WTC11 (cell line): ENCODE data around the gene AXIN2. TPM values are rescaled to one million over a fixed set of nuclear protein-coding genes. Genes with fewer than 3 reads are reported as not detected.

Experiments used
- ATAC-seq: fragments of 200-7000 bp; cut with Tn5 transposase; 2 replicates; pipeline ENCODE4 v1.10.0; 2021; ENCODE audit warnings: mild to moderate bottlenecking, moderate library complexity
- CTCF ChIA-PET: fragments of 300-600 bp; sonication (Branson Sonifier 250); formaldehyde crosslinking; loops from one replicate; lab custom pipeline; 2021; ENCODE audit warnings: antibody characterized with exemption; lab: Charles Lee
- POLR2A ChIA-PET: fragments of 350-600 bp; sonication (Branson Sonifier 250); formaldehyde crosslinking; loops from one replicate; lab custom pipeline; 2021; ENCODE audit warnings: antibody characterized with exemption; lab: Charles Lee
- DNase-seq: peaks from one replicate; pipeline ENCODE4 v3.0.0; 2021; ENCODE audit warnings: low spot score
- H3K27ac Mint-ChIP-seq: 2 replicates; pipeline ENCODE4 v1.8.0; 2021; ENCODE audit warnings: mixed read lengths
- H3K27me3 Mint-ChIP-seq: 2 replicates; pipeline ENCODE4 v1.8.0; 2021; ENCODE audit warnings: low read depth, mild to moderate bottlenecking, moderate library complexity, mixed read lengths
- H3K36me3 Mint-ChIP-seq: 2 replicates; pipeline ENCODE4 v1.8.0; 2021; ENCODE audit warnings: mixed read lengths
- H3K4me1 Mint-ChIP-seq: 2 replicates; pipeline ENCODE4 v1.8.0; 2022; ENCODE audit warnings: mixed read lengths
- H3K4me3 Mint-ChIP-seq: 2 replicates; pipeline ENCODE4 v1.8.0; 2021; ENCODE audit warnings: mild to moderate bottlenecking, moderate library complexity, mixed read lengths
- H3K9me3 Mint-ChIP-seq: 2 replicates; pipeline ENCODE4 v1.8.0; 2021; ENCODE audit warnings: mixed read lengths
- CREB1 ChIP-seq: sonication (generic); formaldehyde crosslinking; IDR thresholded peaks from 2 replicates; pipeline ENCODE4 v1.8.0; 2023; ENCODE audit warnings: mild to moderate bottlenecking, missing genetic modification reagents
- ESRRA ChIP-seq: sonication (generic); formaldehyde crosslinking; IDR thresholded peaks from 2 replicates; pipeline ENCODE4 v1.8.1; 2022; ENCODE audit warnings: mild to moderate bottlenecking, missing genetic modification reagents, borderline replicate concordance
- FOXJ3 ChIP-seq: sonication (generic); formaldehyde crosslinking; IDR thresholded peaks from 2 replicates; pipeline ENCODE4 v1.9.0; 2021; ENCODE audit warnings: missing genetic modification reagents, mild to moderate bottlenecking, borderline replicate concordance
- GABPB1 ChIP-seq: sonication (generic); formaldehyde crosslinking; IDR thresholded peaks from 2 replicates; pipeline ENCODE4 v1.8.1; 2023; ENCODE audit warnings: mild to moderate bottlenecking, missing genetic modification reagents
- GRHL2 ChIP-seq: fragments of 250-450 bp; sonication (Bioruptor Pico); IDR thresholded peaks from 2 replicates; pipeline ENCODE4 v1.8.0; 2022; ENCODE audit warnings: mild to moderate bottlenecking, moderate library complexity; ENCODE audit not compliant: insufficient replicate concordance, severe bottlenecking
- NFATC4 ChIP-seq: fragments of 250-450 bp; sonication (Bioruptor Pico); IDR thresholded peaks from 2 replicates; pipeline ENCODE4 v1.9.0; 2021; ENCODE audit warnings: mild to moderate bottlenecking
- NR1H2 ChIP-seq: sonication (generic); formaldehyde crosslinking; IDR thresholded peaks from 2 replicates; pipeline ENCODE4 v1.9.0; 2021; ENCODE audit warnings: mild to moderate bottlenecking, moderate library complexity, missing genetic modification reagents
- PRDM15 ChIP-seq: sonication (generic); formaldehyde crosslinking; IDR thresholded peaks from 2 replicates; pipeline ENCODE4 v1.8.0; 2022; ENCODE audit warnings: missing genetic modification reagents
- RORB ChIP-seq: fragments of 250-450 bp; sonication (Bioruptor Pico); IDR thresholded peaks from 2 replicates; pipeline ENCODE4 v1.9.0; 2021; ENCODE audit warnings: mild to moderate bottlenecking
- SMAD3 ChIP-seq: sonication (generic); formaldehyde crosslinking; IDR thresholded peaks from 2 replicates; pipeline ENCODE4 v1.8.0; 2022; ENCODE audit warnings: missing genetic modification reagents, mild to moderate bottlenecking, borderline replicate concordance
- SMAD4 ChIP-seq: sonication (generic); formaldehyde crosslinking; IDR thresholded peaks from 2 replicates; pipeline ENCODE4 v1.8.0; 2022; ENCODE audit warnings: mild to moderate bottlenecking, missing genetic modification reagents
- SOX15 ChIP-seq: fragments of 250-450 bp; sonication (Bioruptor Pico); IDR thresholded peaks from 2 replicates; pipeline ENCODE4 v1.9.0; 2021; ENCODE audit warnings: mild to moderate bottlenecking
- TEAD4 ChIP-seq: sonication (generic); formaldehyde crosslinking; IDR thresholded peaks from 2 replicates; pipeline ENCODE4 v1.8.0; 2022; ENCODE audit warnings: mild to moderate bottlenecking, missing genetic modification reagents
- ZNF263 ChIP-seq: sonication (generic); formaldehyde crosslinking; IDR thresholded peaks from 2 replicates; pipeline ENCODE4 v1.8.1; 2022; ENCODE audit warnings: low read depth, mild to moderate bottlenecking, moderate library complexity, missing genetic modification reagents
- ZNF423 ChIP-seq: fragments of 250-450 bp; sonication (Bioruptor Pico); IDR thresholded peaks from 2 replicates; pipeline ENCODE4 v2.1.2; 2022; ENCODE audit warnings: mild to moderate bottlenecking, moderate library complexity
- total RNA-seq: library from RNA; stranded (reverse); gene quantifications from 3 replicates; pipeline ENCODE4 v1.2.3, GENCODE V29; 2021
- TF ChIP-seq, protein P1 (sequence below): fragments of 250-450 bp; sonication (Bioruptor Pico); IDR thresholded peaks from 2 replicates; pipeline ENCODE4 v1.9.0; 2021; ENCODE audit warnings: mild to moderate bottlenecking
- TF ChIP-seq, protein P2 (sequence below): fragments of 250-450 bp; sonication (Bioruptor Pico); IDR thresholded peaks from 2 replicates; pipeline ENCODE4 v1.9.0; 2021; ENCODE audit warnings: mild to moderate bottlenecking
- TF ChIP-seq, protein P3 (sequence below): sonication (generic); formaldehyde crosslinking; IDR thresholded peaks from 2 replicates; pipeline ENCODE4 v1.8.1; 2022; ENCODE audit warnings: low read depth, missing genetic modification reagents, borderline replicate concordance

AXIN2 gene
- total RNA-seq, 1 experiment from 2014 or later, result 35.0 TPM

DNA sequence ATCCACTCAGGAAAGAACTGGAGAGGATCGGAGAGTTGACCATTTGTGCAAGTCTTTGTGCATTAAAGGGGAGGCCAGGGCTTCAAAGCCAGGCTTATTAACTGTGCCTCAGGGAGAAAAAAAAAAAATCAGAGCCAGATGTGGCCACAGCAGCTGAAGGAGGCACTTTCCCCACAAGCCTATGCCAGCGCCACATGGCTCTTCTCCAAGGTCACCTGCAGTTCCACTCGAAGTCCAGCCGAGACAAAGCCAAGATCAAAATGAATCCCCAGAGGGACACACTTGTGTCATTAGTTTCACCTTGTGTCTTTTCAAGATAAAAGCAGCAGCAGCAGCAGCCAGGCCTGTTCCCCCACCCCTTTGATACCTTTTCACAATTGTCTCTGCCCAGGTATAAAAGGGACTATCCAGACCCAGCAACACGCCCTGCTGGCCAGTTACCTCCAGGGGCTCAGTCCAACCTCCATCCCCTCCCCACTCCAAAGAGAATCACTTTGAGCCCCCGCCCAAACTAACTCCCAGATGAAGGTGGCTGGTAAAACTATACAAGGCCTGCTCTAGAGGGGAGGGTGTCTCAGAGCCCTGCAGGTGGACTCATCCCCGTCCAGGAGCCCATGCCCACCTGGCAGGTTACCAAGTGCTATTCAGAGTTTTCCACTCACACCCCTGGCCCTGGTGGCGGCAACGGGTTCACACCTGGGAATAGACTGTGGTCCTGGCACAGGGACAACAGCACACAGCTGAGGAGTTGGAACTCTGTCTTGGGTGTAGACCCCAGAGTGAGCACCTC, 29.2 kb downstream of the AXIN2 start:
- no peaks in the 10 kb centered on the region for H3K9me3 Mint-ChIP-seq
- no peak for TF ChIP-seq ZNF423 (CRISPR knock-in tag)
- TF ChIP-seq, protein P1, sequence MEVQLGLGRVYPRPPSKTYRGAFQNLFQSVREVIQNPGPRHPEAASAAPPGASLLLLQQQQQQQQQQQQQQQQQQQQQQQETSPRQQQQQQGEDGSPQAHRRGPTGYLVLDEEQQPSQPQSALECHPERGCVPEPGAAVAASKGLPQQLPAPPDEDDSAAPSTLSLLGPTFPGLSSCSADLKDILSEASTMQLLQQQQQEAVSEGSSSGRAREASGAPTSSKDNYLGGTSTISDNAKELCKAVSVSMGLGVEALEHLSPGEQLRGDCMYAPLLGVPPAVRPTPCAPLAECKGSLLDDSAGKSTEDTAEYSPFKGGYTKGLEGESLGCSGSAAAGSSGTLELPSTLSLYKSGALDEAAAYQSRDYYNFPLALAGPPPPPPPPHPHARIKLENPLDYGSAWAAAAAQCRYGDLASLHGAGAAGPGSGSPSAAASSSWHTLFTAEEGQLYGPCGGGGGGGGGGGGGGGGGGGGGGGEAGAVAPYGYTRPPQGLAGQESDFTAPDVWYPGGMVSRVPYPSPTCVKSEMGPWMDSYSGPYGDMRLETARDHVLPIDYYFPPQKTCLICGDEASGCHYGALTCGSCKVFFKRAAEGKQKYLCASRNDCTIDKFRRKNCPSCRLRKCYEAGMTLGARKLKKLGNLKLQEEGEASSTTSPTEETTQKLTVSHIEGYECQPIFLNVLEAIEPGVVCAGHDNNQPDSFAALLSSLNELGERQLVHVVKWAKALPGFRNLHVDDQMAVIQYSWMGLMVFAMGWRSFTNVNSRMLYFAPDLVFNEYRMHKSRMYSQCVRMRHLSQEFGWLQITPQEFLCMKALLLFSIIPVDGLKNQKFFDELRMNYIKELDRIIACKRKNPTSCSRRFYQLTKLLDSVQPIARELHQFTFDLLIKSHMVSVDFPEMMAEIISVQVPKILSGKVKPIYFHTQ (CRISPR knock-in tag), result no peak
- no peak for TF ChIP-seq ESRRA (CRISPR knock-in tag)
- TF ChIP-seq NFATC4 (CRISPR knock-in tag), result no peak
- no peak for TF ChIP-seq NR1H2
- no peak for TF ChIP-seq RORB
- no peak for TF ChIP-seq TEAD4 (CRISPR knock-in tag)
- no peak for TF ChIP-seq FOXJ3
- TF ChIP-seq SMAD4 (CRISPR knock-in tag), result no peak
- TF ChIP-seq GRHL2 (CRISPR knock-in tag), result no peak
- TF ChIP-seq ZNF263, result no peak
- no peak for TF ChIP-seq PRDM15 (CRISPR knock-in tag)
- no peak for TF ChIP-seq SOX15 (CRISPR knock-in tag)
- TF ChIP-seq, protein P2, sequence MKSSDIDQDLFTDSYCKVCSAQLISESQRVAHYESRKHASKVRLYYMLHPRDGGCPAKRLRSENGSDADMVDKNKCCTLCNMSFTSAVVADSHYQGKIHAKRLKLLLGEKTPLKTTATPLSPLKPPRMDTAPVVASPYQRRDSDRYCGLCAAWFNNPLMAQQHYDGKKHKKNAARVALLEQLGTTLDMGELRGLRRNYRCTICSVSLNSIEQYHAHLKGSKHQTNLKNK, result no peak
- TF ChIP-seq CREB1 (CRISPR knock-in tag), result no peak
- TF ChIP-seq GABPB1, result no peak
- TF ChIP-seq, protein P3, sequence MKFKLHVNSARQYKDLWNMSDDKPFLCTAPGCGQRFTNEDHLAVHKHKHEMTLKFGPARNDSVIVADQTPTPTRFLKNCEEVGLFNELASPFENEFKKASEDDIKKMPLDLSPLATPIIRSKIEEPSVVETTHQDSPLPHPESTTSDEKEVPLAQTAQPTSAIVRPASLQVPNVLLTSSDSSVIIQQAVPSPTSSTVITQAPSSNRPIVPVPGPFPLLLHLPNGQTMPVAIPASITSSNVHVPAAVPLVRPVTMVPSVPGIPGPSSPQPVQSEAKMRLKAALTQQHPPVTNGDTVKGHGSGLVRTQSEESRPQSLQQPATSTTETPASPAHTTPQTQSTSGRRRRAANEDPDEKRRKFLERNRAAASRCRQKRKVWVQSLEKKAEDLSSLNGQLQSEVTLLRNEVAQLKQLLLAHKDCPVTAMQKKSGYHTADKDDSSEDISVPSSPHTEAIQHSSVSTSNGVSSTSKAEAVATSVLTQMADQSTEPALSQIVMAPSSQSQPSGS (CRISPR knock-in tag), result no peak
- TF ChIP-seq SMAD3 (CRISPR knock-in tag), result no peak
- ChIA-PET POLR2A (no interaction called here), CTCF (interaction anchor here (0.5 to 0.7 kb wide), 2 partner anchors 12 to 37 kb away, joined by 3 read pairs; no protein-coding TSS in a partner anchor)
- H3K4me3 Mint-ChIP-seq, result 0 out of 2 replicates have a peak overlapping the region, but pooled peaks have one; percentile 1
- DNase-seq (no peak), ATAC-seq (no peak)
- H3K36me3 Mint-ChIP-seq, result peaks cover 58% of the 10 kb centered on the region
- H3K27me3 Mint-ChIP-seq, result no peaks in the 10 kb centered on the region
- H3K4me1 Mint-ChIP-seq, result peaks cover 42% of the 10 kb centered on the region
- H3K27ac Mint-ChIP-seq, result peak overlapping the region; percentile 72
